Measurements from ENCODE around the gene PRPSAP1. TPM values are rescaled to one million over a fixed set of nuclear protein-coding genes. Genes with fewer than 3 reads are reported as not detected.

PRPSAP1 gene
- total RNA-seq, 1 donor from 2014 or later = 30.7 TPM

DNA sequence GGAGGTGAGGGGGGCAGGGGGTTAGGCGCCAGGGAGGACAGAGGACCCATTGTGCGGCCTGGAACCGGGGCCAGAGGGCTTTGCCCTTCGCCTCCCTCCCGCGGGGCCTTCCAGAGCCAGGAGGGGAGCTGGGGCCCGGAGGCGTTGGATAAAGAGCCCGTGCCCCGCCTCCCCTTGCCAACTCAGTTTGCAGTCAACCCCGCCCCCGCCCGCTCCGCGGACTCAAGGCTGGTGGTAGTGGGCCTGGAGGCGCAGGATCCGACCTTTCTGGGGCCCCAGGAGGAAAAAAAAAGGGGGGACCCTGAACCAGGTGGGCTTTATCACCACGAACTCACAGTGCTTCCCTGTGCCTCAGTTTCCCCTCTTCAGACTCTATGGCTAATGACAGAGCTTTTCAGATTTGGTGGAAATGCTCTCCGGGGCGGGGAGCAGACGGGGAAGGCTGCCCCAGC is 28.7 kb upstream of the PRPSAP1 start:
- Histone ChIP-seq H3K4me3 (peak overlapping the region; percentile 75), H3K27ac (replicated peaks) (peak overlapping the region; percentile 89), H3K9me3 (replicated peaks) (no peaks in the 10 kb centered on the region), H3K36me3 (no peaks in the 10 kb centered on the region), H3K27me3 (ENCODE audit: low read depth) (no peaks in the 10 kb centered on the region), H3K4me1 (peaks cover 43% of the 10 kb centered on the region)
- intact Hi-C loops (cut with micrococcal nuclease) = no loop called here
- TF ChIP-seq, protein P1, sequence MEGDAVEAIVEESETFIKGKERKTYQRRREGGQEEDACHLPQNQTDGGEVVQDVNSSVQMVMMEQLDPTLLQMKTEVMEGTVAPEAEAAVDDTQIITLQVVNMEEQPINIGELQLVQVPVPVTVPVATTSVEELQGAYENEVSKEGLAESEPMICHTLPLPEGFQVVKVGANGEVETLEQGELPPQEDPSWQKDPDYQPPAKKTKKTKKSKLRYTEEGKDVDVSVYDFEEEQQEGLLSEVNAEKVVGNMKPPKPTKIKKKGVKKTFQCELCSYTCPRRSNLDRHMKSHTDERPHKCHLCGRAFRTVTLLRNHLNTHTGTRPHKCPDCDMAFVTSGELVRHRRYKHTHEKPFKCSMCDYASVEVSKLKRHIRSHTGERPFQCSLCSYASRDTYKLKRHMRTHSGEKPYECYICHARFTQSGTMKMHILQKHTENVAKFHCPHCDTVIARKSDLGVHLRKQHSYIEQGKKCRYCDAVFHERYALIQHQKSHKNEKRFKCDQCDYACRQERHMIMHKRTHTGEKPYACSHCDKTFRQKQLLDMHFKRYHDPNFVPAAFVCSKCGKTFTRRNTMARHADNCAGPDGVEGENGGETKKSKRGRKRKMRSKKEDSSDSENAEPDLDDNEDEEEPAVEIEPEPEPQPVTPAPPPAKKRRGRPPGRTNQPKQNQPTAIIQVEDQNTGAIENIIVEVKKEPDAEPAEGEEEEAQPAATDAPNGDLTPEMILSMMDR (IDR thresholded peaks at IDR 0.05; ENCODE audit: borderline replicate concordance) = no peak
- DNase-seq = no peak

DNA sequence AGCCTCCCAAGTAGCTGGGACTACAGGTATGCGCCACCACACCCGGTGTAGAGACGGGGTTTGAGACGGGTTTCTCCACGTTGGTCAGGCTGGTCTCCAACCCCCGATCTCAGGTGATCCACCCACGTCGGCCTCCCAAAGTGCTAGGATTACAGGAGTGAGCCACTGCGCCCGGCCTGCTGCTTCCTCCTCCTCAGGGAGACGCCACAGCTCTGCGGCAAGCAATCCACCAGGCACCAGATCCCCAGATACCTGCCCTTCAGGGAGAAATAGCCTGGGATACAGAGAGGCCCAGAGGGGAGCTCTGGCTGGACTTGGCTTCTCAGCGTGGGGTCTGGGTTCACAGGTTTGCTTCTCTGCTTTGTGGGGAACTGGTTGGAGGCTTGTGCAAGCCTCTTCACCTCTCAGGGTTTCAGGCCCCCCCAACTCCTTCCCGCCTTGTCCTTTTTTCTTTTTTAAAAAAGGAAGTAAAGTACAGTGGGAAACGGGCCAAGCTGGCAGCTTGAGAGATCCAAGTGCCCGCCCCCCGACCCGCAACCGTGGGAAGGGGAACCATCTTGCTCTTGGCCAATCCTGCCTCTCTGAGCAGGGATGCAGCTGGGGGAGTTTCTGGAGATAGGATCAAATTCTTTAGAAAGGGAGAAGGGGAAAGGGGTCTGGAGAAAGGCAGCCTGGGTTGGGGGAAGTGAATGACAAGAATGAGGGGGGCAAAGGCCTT is 28.1 kb upstream of the PRPSAP1 start:
- no peak overlapping the region for H3K27ac ChIP-seq (replicated peaks)
- H3K9me3 ChIP-seq (replicated peaks) = no peaks in the 10 kb centered on the region
- intact Hi-C loops (cut with micrococcal nuclease) = no loop called here
- TF ChIP-seq, protein P1 (IDR thresholded peaks at IDR 0.05; ENCODE audit: borderline replicate concordance) = no peak
- H3K4me1 ChIP-seq = peaks cover 48% of the 10 kb centered on the region
- no peak for DNase-seq
- H3K27me3 ChIP-seq (ENCODE audit: low read depth) = no peaks in the 10 kb centered on the region
- H3K36me3 ChIP-seq = no peaks in the 10 kb centered on the region
- peak overlapping the region; percentile 75 for H3K4me3 ChIP-seq

DNA sequence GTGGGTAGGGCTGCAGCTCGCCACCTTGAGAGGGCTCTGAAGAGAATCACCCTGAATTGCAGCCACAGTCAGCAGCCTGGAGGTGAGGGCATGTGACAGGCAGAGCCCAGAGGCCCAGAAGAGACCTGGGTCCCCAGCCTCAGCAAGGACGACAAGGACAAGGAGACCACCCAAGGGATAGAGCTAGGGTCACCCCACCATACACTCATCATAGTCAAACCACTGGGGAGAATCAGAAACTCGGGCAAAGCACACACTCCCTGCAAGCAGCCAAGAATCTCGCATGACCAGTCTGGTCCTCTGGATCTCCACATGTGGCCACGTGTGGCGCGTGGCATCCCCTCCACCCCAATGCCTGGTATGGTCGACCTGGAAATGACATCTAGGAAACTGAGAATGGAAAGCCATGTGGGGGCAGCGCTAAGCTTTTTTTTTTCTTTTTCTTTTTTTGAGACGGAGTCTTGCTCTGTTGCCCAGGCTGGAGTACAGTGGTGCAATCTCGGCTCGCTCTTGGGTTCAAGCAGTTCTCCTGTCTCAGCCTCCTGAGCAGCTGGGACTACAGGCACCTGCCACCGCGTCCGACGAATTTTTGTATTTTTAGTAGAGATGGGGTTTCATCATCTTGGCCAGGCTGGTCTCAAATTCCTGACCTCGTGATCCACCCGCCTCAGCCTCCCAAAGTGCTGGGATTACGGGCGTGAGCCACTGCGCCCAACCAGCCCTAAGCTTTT is 26.1 kb upstream of the PRPSAP1 start:
- H3K4me1 ChIP-seq = peaks cover 46% of the 10 kb centered on the region
- H3K27ac ChIP-seq (replicated peaks) = no peak overlapping the region
- H3K9me3 ChIP-seq (replicated peaks) = no peaks in the 10 kb centered on the region
- no peak overlapping the region for H3K4me3 ChIP-seq
- intact Hi-C loops (cut with micrococcal nuclease) = no loop called here
- H3K27me3 ChIP-seq (ENCODE audit: low read depth) = no peaks in the 10 kb centered on the region
- DNase-seq = no peak
- TF ChIP-seq, protein P1 (IDR thresholded peaks at IDR 0.05; ENCODE audit: borderline replicate concordance) = no peak
- H3K36me3 ChIP-seq = no peaks in the 10 kb centered on the region

DNA sequence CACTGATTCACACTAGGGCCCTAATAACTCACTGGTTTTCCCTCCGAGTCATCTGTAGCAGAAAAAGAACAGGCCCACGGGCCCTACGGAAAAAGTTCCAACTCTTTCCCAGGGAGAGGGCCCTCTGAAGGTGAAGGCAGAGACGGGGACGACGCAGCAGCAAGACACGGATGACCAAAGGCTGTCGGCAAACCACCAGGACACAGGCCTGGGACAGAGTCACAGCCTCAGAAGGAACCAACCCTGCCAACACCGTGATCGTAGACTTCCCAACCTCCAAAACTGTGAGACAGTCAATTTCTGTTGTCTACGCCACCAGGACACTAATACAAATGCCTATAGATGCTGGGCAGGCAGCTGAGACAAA is 25.5 kb upstream of the PRPSAP1 start:
- H3K27me3 ChIP-seq (ENCODE audit: low read depth) = no peaks in the 10 kb centered on the region
- H3K4me1 ChIP-seq = peaks cover 42% of the 10 kb centered on the region
- DNase-seq = no peak
- H3K4me3 ChIP-seq = no peak overlapping the region
- H3K27ac ChIP-seq (replicated peaks) = no peak overlapping the region
- H3K36me3 ChIP-seq = no peaks in the 10 kb centered on the region
- TF ChIP-seq, protein P1 (IDR thresholded peaks at IDR 0.05; ENCODE audit: borderline replicate concordance) = no peak
- no peaks in the 10 kb centered on the region for H3K9me3 ChIP-seq (replicated peaks)
- intact Hi-C loops (cut with micrococcal nuclease) = no loop called here

DNA sequence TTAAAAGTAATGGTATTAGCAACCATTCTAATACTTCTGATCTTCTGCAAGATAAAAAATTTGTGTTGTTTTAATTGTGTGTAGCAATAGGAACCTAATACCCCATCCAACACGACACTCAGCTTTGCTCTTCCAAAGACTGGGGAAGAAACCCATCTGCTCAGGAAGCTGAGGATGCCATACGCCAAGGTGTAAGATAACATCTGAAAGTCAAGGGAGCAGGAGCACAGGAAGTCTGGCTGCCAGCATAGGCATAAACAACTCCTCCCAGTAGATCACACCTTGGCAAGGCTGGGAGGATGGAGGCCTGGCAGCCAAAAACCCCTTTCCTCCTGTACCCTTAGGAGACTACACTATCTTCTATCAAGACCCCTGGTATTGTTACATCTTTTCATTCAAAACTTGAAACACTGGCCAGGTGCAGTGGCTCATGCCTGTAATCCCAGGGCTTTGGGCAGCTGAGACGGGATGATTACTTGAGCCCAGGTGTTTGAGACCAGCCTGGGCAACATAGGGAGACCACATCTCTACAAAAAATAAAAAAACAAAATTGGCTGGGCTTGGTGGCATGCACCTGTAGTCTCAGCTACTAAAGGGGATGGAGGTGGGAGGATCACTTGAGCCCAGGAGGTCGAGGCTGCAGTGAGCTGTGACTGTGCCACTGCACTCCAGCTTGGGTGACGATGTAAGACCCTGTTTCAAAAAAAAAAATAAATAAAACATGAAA is 25.0 kb upstream of the PRPSAP1 start:
- Histone ChIP-seq H3K4me3 (no peak overlapping the region), H3K27ac (replicated peaks) (no peak overlapping the region), H3K27me3 (ENCODE audit: low read depth) (no peaks in the 10 kb centered on the region), H3K4me1 (peaks cover 38% of the 10 kb centered on the region), H3K9me3 (replicated peaks) (no peaks in the 10 kb centered on the region), H3K36me3 (no peaks in the 10 kb centered on the region)
- TF ChIP-seq, protein P1 (IDR thresholded peaks at IDR 0.05; ENCODE audit: borderline replicate concordance) = no peak
- intact Hi-C loops (cut with micrococcal nuclease) = no loop called here
- no peak for DNase-seq
